Liver (tissue), 3 donors: ENCODE results near the gene TSEN2.

ENCODE experiments used
- CTCF ChIP-seq: fragments of 150-350 bp; IDR thresholded peaks from 2 replicates; pipeline ENCODE4 v1.5.1; 2017; ENCODE audit warnings: improper control_type of control experiment, low read depth, low read length; ENCODE audit not compliant: missing input control
- MAX ChIP-seq: IDR thresholded peaks from 2 replicates; pipeline ENCODE4 v1.6.1; 2016; ENCODE audit warnings: antibody characterized with exemption
- RAD21 ChIP-seq, 2 donors: IDR thresholded peaks; 2 replicates each; pipeline ENCODE4 v1.6.1; 2016; ENCODE audit warnings: antibody characterized with exemption in 2 of 2, mild to moderate bottlenecking in 2 of 2
- SP1 ChIP-seq: IDR thresholded peaks from 2 replicates; pipeline ENCODE4 v1.6.1; 2018; ENCODE audit warnings: antibody characterized with exemption, mild to moderate bottlenecking
- donor health status: healthy.
- donor health status: healthy.

- TF ChIP-seq MAX (no peak), RAD21 (IDR thresholded peaks at IDR 0.05) (no peak), CTCF (no peak), SP1 (no peak)
Observed at GRCh38 chr3:12483410-12483809, 870 bp upstream of the TSEN2 start.
